Keratinocyte (primary cell): ENCODE measurements around the gene CRYGD. TPM values are rescaled to one million over a fixed set of nuclear protein-coding genes. Genes with fewer than 3 reads are reported as not detected.

Experiments used
- DNase-seq: peaks from one replicate; pipeline ENCODE4 v3.0.0-alpha.2; 2011; ENCODE audit warnings: low read depth, missing footprints, low spot score
- FAIRE-seq: peaks from 2 replicates; lab custom pipeline; 2011; peaks lifted over from hg19 to GRCh38; lab: Jason Lieb, UNC
- H2AFZ ChIP-seq: 2 replicates; pipeline ENCODE4 v1.6.0; 2012; ENCODE audit warnings: low read length, control low read depth, inconsistent platforms; ENCODE audit not compliant: control insufficient read depth
- H3K27ac ChIP-seq: 2 replicates; pipeline ENCODE4 v1.5.1; 2011; ENCODE audit warnings: low read length; ENCODE audit not compliant: control insufficient read depth, insufficient read depth
- H3K27me3 ChIP-seq: 3 replicates; pipeline ENCODE4 v1.6.0; 2011; ENCODE audit warnings: low read length; ENCODE audit not compliant: control insufficient read depth, insufficient read depth; ENCODE audit errors: extremely low read depth
- H3K36me3 ChIP-seq, 2 experiments: 2 replicates in 1 of 2; 3 replicates in 1 of 2; pipeline ENCODE4 v1.5.1; 2011; ENCODE audit warnings: low read length in 2 of 2, mild to moderate bottlenecking in 1 of 2; ENCODE audit not compliant: control insufficient read depth in 2 of 2, insufficient read depth in 2 of 2; ENCODE audit errors: extremely low read depth in 1 of 2
- H3K4me1 ChIP-seq: 3 replicates; pipeline ENCODE4 v1.5.1; 2011; ENCODE audit warnings: low read length; ENCODE audit not compliant: control insufficient read depth, insufficient read depth; ENCODE audit errors: extremely low read depth
- H3K4me2 ChIP-seq: 3 replicates; pipeline ENCODE4 v1.6.0; 2011; ENCODE audit warnings: low read depth, low read length; ENCODE audit not compliant: control insufficient read depth, insufficient read depth; ENCODE audit errors: extremely low read depth
- H3K4me3 ChIP-seq, 3 experiments: fragments of 200-600 bp in 1 of 3; sonication (generic) in 1 of 3; 2 replicates in 2 of 3; 3 replicates in 1 of 3; pipeline ENCODE4 v1.5.1; 2011 to 2016; ENCODE audit warnings: low read length in 3 of 3, mild to moderate bottlenecking in 3 of 3, control low read depth in 2 of 3, inconsistent platforms in 1 of 3, low read depth in 1 of 3, mixed read lengths in 1 of 3, mixed run types in 1 of 3, moderate library complexity in 1 of 3; ENCODE audit not compliant: control insufficient read depth in 2 of 3, insufficient read depth in 2 of 3; ENCODE audit errors: extremely low read depth in 1 of 3
- H3K79me2 ChIP-seq: 2 replicates; pipeline ENCODE4 v1.6.0; 2012; ENCODE audit warnings: low read length; ENCODE audit not compliant: control insufficient read depth, insufficient read depth
- H3K9ac ChIP-seq: 3 replicates; pipeline ENCODE4 v1.6.0; 2011; ENCODE audit warnings: low read length; ENCODE audit not compliant: control insufficient read depth, insufficient read depth; ENCODE audit errors: extremely low read depth
- H3K9me1 ChIP-seq: 3 replicates; pipeline ENCODE4 v1.6.0; 2011; ENCODE audit warnings: low read length; ENCODE audit not compliant: control insufficient read depth, insufficient read depth; ENCODE audit errors: extremely low read depth
- H3K9me3 ChIP-seq: 2 replicates; pipeline ENCODE4 v1.5.1; 2012; ENCODE audit warnings: low read depth, low read length; ENCODE audit not compliant: control insufficient read depth
- H4K20me1 ChIP-seq: 3 replicates; pipeline ENCODE4 v1.6.0; 2011; ENCODE audit warnings: low read length; ENCODE audit not compliant: control insufficient read depth, insufficient read depth; ENCODE audit errors: extremely low read depth
- CTCF ChIP-seq, 3 experiments: IDR thresholded peaks in 1 of 3; conservative IDR thresholded peaks in 1 of 3; optimal IDR thresholded peaks in 1 of 3; 2 replicates in 2 of 3; 3 replicates in 1 of 3; pipeline versions ENCODE3 to v1.5.1; 2011; ENCODE audit warnings: low read length in 3 of 3, mild to moderate bottlenecking in 3 of 3, moderate library complexity in 2 of 3, control low read depth in 1 of 3, inconsistent platforms in 1 of 3; ENCODE audit not compliant: insufficient read depth in 2 of 3; ENCODE audit errors: extremely low read depth in 1 of 3
- EZH2 ChIP-seq: IDR thresholded peaks from one replicate; pipeline ENCODE4 v1.6.1; 2012; ENCODE audit warnings: inconsistent platforms, mild to moderate bottlenecking, low read length, moderate library complexity
- dilution Hi-C: fragments of 300-500 bp; cut with MboI; formaldehyde crosslinking; loops from one replicate; pipeline ENCODE4 v1.7.0; 2020; ENCODE audit warnings: low sequenced_read_pairs; ENCODE audit not compliant: extremely low pct_ligation_motif_present
- polyA plus RNA-seq, 5 experiments: library from polyadenylated mRNA; depleted of rRNA in 3 of 5; stranded (reverse) in 3 of 5; stranded (forward) in 1 of 5; unstranded in 1 of 5; fragments of >200 nt; gene quantifications; 1 replicate in 1 of 5; 2 replicates in 3 of 5; 3 replicates in 1 of 5; pipeline versions ENCODE4 v1.2.1 to v1.2.3, GENCODE V29; 2011 to 2012; ENCODE audit warnings: missing spikeins in 2 of 5, low read depth in 1 of 5, low replicate concordance in 1 of 5

The CRYGD gene
- polyA plus RNA-seq, 1 donor (not counting 4 experiments of a cell fraction or from before 2014, with no cell fraction given): not detected

GRCh38 chr2:208097313-208097712 is 27.0 kb downstream of the CRYGD start:
- TF ChIP-seq CTCF (optimal IDR thresholded peaks at IDR 0.05 in 1 of 3, IDR thresholded peaks at IDR 0.05 in 1 of 3, conservative IDR thresholded peaks at IDR 0.05 in 1 of 3; ENCODE audit: extremely low read depth in 1 of 3, insufficient read depth in 2 of 3, low read length in 3 of 3): no peak
- Histone ChIP-seq H3K9me1 (no peaks in the 10 kb centered on the region), H3K27me3 (no peaks in the 10 kb centered on the region), H3K9ac (no peak overlapping the region), H3K9me3 (no peaks in the 10 kb centered on the region), H3K4me3 (no peak overlapping the region), H2AFZ (no peak overlapping the region), H3K4me1 (no peaks in the 10 kb centered on the region), H3K27ac (no peak overlapping the region), H4K20me1 (no peaks in the 10 kb centered on the region), H3K79me2 (no peaks in the 10 kb centered on the region), H3K4me2 (no peak overlapping the region), H3K36me3 (no peaks in the 10 kb centered on the region)
- no peak for DNase-seq
- dilution Hi-C loops: no loop called here
- FAIRE-seq: no peak

GRCh38 chr2:208096080-208096479 is 28.2 kb downstream of the CRYGD start:
- no peak for TF ChIP-seq CTCF (optimal IDR thresholded peaks at IDR 0.05 in 1 of 3, IDR thresholded peaks at IDR 0.05 in 1 of 3, conservative IDR thresholded peaks at IDR 0.05 in 1 of 3; ENCODE audit: extremely low read depth in 1 of 3, insufficient read depth in 2 of 3, low read length in 3 of 3)
- TF ChIP-seq EZH2: no peak

More at GRCh38 chr2:208096080-208096479, 28.2 kb downstream of the CRYGD start:
- no peaks in the 10 kb centered on the region for H4K20me1 ChIP-seq
- no peak overlapping the region for H3K9ac ChIP-seq
- H3K4me2 ChIP-seq: no peak overlapping the region
- H3K9me3 ChIP-seq: no peaks in the 10 kb centered on the region
- no peaks in the 10 kb centered on the region for H3K79me2 ChIP-seq
- DNase-seq (no peak), FAIRE-seq (no peak)
- H3K9me1 ChIP-seq: no peaks in the 10 kb centered on the region
- H2AFZ ChIP-seq: no peak overlapping the region
- no peaks in the 10 kb centered on the region for H3K36me3 ChIP-seq
- H3K4me3 ChIP-seq: no peak overlapping the region
- no peaks in the 10 kb centered on the region for H3K27me3 ChIP-seq
- dilution Hi-C loops: no loop called here
- H3K27ac ChIP-seq: no peak overlapping the region
- no peaks in the 10 kb centered on the region for H3K4me1 ChIP-seq
